ENCODE measurements around the gene SDR42E2.
A peak's percentile ranks its signal among the peaks of the same experiment; 100 is the strongest.
"Not testable (repeated sequence)": the region's sequence is repeated elsewhere in the genome, so short reads cannot be mapped to it uniquely, and the experiment has no call there.

Gene SDR42E2

DNA sequence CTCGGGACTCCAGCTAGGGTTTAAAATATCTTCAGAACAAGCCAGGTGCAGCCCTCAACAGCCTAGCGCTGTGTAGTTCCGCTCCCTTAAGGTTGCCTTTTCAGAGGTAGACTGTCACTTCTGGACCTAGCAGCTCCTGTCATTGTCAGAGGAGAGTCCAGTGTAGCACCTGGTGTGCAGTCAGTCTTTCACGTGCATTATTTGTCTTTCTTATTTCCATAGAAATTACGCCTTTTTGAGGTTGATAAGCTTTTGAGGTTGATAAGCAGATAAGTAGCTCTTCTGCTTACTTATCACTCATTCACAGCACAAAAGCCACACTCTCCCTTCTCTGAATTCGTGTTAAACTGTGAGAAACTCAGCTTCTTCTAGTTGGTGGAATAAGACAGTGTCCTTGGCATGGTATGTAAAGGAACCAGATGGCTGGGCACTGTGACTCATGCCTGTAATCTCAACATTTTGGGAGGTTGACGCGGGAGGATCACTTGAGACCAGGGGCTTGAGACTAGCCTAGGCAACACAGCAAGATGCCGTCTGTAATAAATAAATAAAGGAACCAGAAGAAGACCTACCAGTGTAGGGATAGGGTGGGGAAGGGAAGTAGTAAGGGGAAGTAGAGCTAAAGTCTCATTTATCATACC is 54.0 kb downstream of the SDR42E2 start:
- DNase-seq, result no peak

DNA sequence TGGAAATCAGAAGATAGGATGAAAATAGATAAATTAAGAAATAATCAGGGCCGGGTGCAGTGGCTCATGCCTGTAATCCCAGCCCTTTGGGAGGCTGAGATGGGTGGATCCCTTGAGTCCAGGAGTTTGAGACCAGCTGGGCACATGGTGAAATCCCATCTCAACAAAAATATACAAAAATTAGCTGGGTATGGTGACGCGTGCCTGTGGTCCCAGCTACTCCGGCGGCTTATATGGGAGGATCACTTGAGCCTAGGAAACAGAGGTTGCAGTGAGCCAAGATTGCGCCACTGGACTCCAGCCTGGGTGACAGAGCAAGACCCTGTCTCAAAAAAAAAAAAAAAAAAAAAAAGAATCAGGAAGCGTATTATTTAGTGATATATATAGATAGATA is 54.5 kb downstream of the SDR42E2 start:
- not testable (repeated sequence) for DNase-seq

DNA sequence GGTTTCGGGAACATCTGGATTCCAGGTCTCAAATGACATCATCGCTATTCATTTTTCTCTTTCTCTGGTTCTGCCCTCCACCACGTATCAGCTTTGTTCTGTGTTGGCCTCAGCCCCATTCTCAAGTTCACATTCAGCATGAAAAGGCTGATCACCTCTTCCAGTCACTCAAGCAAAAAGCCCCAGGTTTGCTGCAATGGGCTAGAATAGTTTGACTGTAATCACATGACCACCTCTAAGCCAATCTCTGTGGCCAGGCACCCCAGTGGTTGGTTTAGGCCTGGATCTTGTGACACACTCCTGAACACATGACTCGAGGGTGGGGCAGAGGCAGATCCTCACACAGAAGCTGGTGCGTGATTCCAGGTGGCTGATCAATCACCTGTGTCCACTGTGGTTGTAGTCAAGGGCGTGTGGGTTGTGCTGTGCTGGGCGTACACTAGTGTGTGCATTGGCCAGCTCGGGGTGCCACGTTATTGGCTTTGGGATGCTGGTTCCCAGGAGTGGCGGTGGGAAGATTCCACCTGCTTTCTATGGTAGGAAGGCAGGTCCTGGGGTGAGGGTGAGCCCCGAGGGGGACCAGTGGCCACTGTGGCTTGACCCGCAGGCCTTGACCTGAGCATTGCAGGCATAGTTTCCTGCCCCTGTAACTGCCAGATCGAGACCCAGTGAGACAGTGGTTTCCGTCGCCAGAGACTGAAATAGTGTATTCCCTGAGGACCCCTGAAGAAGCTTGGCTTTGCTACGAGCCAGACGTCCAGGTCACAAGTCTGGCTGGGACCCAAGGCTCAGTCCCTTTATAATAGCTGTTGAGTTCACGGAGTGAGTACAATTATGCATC is 55.8 kb downstream of the SDR42E2 start:
- no peak for DNase-seq

DNA sequence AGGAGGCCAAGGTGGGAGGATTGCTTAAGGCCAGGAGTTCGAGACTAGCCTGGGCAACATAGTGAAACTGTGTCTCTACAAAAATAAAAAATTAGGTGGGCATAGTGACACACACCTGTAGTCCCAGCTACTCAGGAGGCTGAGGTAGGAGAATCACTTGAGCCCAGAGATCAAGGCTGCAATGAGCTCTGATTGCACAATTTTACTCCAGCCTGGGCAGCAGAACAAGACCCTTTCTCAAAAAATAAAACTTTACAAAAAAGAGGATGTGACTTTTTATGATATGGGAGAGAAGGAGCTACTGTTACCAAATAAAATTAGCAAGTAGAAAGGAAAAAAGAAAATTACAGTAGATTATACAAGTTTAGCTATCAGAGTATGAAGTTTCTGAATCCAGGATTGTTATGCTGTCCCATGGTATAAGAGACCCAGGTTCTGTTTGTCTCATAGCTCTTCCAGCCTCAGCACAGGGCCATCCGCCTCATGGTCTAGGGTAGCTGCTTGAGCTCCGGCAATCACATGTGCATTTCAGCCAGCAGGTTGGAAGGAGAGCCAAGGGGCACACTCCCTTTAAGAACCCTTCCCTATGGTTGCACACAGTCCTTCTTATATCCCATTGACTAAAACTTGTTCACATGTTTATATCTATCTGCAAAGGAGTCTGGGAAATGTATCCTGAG is 57.2 kb downstream of the SDR42E2 start:
- no peak for DNase-seq

DNA sequence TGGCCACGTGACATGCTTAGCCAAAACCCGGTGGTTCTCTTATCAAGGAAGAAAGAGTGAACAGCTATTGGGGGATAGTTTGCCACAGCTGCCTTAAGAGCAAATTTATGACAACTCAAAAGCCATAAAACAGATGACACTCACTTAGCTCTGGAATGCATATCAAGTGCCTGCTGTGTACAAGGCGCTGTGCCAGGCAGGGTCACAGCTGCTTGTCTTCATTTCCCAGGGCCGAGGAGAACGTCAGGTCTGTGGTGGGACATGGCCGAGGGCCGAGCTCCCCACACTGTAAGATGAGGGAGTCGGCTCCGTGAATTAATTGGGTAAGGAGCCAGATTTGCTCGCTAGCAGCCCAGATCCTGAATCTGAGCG is 57.7 kb downstream of the SDR42E2 start:
- DNase-seq, result no peak

DNA sequence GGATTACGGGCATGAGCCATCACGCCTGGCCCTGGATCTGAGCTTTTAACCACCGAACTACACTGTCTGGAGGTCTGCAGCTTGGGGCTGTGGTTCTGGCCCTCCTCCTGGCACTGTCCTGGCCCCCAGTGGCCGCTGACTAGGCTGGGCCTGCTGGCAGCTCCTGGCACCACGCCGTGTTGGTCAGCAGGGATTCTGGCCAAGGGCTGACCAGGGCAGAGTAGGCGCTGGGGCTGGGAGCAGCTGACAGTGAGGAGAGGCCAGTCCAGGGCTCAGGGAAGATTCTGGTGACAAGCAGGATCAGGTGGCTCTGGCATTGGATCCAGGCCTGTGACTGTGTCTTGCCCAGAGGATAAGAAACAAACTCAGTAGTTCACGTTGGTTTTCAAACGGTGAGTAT is 58.4 kb downstream of the SDR42E2 start:
- DNase-seq, result no peak

DNA sequence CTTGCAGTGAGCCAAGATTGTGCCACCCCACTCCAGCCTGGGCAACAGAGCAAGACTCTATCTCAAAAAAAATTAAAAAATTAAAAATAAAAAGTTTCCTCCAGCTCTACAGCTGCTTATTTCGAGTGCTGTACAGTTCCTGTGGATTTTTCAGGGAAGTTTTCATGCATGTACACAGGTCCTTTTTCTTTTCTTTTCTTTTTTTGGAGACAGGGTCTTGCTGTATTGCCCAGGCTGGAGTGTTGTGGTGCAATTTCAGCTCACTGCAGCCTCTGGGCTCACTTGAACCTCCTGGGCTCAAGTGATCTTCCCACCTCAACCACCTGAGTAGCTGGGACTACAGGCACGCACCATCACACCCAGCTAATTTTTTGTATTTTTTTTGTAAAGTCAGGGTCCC is 59.7 kb downstream of the SDR42E2 start:
- DNase-seq, result no peak

DNA sequence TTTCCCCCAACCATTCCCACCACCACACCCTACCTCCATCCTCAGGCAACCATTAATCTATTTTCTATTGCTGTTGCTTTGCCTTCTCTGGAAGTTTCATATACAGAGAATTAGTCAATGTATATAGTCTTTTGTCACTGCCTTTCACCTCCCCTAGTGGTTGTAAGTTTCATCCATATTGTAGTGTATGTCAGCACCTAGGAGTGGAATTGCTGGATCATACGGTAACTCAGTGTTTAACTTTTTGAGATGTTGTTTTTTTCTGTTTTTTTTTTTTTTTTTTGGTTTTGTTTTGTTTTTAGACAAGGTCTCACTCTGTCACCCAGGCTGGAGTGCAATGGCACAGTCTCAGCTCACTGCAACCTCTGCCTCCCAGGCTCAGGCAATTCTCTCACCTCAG is 60.7 kb downstream of the SDR42E2 start:
- DNase-seq, result no peak

DNA sequence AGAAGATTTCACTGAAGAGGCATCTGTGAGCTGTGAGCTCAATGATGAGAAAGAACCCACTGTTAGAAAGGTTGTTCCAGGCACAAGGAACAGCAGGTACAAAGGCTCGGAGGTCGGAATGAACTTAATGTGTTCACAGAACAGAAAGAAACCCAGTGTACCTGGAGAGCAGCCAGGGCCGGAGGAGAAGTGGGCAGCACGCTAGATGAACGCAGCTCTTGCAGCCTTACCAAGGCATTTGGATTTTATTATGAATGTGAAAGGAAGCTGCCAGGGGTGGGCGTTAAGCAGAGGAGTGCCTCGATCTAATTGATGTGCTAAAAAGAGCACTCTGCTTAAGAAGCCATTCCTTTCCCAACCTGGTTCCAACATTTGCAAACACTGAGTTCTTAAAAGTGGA is 62.8 kb downstream of the SDR42E2 start:
- DNase-seq, result no peak

DNA sequence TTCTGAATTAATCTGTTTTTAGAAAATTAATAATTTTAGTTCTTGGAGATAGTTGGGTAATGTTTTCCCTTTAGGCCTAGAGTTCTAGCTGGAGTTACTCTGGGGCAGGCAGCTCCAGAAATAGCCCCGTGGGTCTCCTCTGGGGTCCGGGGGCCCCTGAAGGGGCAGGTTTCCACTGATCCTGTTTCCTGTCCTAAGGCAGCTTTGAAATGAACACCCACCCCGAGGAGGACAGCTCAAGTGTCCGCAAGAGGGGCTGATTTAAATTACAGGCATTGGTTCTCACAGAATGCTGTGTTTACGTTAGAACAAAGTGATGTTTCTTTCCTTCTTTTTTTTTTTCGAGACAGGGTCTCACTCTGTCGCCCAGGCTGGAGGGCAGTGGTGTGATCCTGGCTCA is 67.6 kb downstream of the SDR42E2 start:
- no peak for DNase-seq

DNA sequence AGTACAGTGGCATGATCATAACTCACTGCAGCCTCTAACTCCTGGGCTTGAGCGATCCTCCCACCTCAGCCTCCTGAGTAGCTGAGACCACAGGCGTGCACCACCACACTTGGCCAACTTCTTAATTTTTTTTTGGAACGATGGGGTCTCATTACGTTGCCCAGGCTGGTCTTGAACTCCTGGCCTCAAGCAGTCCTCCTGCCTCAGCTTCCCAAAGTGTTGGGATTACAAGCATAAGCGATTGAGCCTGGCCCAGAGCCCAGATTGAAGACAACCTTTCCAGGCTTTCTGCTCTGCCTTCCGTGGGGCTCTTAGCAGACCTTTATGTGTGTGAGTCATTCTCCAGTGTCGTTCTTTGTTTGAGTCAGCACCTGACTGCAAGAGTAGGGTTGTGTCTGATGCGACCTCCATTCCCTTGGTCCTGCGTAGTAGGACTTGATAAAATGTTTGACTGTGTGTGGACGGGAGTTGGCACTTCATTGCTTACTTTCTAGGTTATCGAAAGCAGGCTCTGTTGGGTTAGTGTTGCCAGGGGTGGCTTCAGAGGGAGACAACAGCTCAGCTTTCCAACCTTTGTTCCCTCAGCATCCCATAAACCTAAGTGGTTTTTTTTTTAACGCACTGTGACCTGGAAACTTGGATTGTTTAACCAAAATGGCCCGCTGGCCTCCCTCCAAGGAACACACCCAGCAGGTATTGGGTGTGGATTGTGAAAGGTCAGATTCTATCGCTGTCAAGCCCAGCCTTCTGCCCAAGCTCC is 70.2 kb downstream of the SDR42E2 start:
- DNase-seq, result peak; percentile 73

DNA sequence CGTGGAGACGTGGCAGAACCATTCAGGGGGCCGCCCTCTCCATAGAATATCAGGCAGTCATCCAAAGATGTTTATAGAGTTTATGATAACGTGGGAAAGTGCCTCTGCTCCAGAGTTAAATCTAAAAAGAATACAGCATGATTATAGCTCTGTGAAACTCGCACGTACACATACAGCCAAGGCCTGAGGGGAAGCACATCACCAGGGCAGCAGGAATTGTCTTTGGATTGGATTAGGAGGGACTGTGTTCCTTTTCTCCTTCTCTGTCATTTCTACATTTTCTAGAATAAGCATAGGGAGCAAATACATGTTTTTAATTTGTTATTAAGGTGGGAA is 70.7 kb downstream of the SDR42E2 start:
- DNase-seq, result no peak

DNA sequence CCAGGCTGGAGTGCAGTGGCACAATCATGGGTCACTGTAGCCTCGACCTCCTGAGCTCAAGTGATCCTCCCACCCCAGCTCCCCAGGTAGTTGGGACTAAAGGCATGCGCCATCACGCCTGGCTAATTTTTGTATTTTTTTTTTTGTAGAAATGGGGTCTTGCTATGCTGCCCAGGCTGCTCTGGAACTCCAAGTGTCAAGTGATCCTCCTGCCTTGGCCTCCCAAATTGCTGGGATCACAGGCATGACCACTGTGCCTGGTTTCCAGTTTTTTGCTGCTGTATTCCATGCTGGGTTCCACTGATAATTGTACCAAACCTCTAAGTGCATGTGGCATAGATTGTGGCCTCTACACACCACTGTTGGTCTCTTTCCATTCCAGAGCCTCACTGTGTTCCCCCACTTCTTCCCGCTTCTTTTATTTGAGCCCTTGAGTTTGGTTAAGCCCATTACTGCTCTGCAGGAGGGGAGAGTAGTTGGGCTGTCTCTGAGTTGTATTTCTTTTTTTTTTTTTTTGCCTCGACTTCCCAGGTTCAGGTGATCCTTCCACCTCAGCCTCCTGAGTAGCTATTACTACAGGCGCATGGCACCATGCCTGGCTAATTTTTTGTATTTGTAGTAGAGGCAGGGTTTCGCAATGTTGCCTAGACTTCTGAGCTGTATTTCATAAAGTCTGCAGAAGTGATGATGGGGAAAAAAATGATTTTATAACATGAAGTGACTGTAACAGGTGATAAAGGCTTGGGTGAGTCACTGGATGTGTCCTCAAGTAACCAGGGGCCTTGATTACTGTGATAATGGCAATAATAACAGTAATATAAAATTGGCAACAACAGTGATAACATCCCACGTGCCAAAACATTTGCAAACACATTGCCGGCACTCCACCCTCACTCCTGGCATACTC is 73.8 kb downstream of the SDR42E2 start:
- DNase-seq, result no peak

DNA sequence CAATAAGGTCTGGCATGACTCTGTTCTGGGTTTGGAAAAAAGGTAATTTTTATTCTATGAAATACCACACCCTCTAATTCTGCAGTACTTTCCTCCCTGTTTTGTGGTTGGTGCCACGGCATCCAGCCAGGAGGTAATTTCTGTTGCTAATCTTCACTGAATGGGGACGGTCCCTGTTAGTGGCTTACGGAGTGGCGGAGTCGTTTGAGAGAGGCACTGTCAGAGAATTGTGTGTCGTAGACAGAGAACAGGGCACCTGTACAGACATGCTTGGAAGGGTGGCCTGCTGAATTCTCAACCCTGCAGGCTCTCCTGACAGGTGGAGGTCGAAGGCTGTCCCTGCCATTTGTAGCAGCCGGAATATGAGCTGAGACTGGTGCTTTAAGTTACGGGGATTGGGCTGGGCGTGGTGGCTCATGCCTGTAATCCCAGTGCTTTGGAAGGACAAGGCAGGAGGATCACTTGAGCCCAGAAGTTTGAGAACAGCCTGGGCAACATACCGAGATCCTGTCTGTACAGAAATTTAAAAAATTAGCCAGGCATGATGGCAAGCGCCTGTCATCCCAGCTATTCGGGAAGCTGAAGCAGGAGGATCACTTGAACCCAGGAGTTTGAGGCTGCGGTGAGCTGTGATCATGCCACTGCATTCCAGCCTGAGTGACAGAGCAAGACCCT is 77.0 kb downstream of the SDR42E2 start:
- no peak for DNase-seq

DNA sequence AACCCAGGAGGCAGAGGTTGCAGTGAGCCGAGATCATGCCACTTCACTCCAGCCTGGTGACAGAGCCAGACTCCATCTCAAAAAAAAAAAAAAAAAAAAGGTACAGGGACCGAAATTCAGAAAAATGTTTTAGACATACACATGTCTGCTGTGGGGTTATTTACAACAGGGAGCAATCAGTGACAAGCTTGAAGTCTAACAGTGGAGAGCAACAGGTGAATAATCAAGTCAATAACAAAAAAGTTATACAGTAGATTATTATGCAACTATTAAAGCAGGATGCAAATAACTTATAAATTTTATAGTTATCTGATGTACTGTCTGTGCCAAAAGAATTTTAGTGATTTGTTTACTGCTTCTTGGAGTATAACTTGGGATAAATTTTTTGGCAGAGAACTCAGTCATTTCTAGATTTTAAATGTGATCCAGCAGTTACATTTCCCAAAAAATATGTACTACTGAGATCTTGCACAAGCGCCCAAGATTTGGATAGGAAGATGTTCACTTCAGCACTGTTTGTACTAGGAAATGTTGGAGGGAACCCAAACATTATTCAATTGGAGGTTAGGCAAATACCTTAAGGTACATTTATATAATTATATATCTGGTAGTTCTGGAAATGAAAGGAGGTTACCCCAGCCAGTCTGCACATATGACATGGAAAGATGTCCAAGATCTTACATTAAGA is 77.9 kb downstream of the SDR42E2 start:
- no peak for DNase-seq

Data from NCI-H345 (cell line).